GM10248 (cell line): Measurements from ENCODE around the gene SSU72.
"Not testable (repeated sequence)": the region's sequence is repeated elsewhere in the genome, so short reads cannot be mapped to it uniquely, and the experiment has no call there.

Source experiments
- CTCF ChIA-PET: fragments of 300-600 bp; sonication (Branson Sonifier 250); formaldehyde crosslinking; extraction: SDS; loops from one replicate; lab custom pipeline; 2021; ENCODE audit warnings: antibody characterized with exemption; lab: Yijun Ruan, JAX
- POLR2A ChIA-PET: fragments of 350-650 bp; sonication (Branson Sonifier 250); formaldehyde crosslinking; extraction: SDS; loops from one replicate; lab custom pipeline; 2020; ENCODE audit warnings: antibody characterized with exemption; lab: Yijun Ruan, JAX
- DNase-seq: peaks from one replicate; pipeline ENCODE4 v3.0.0; 2012; ENCODE audit errors: extremely low spot score
- CTCF ChIP-seq: IDR thresholded peaks from 2 replicates; pipeline ENCODE4 v1.5.1; 2012; ENCODE audit warnings: mild to moderate bottlenecking, low read depth; ENCODE audit errors: extremely low read depth, missing control alignments, control extremely low read depth

SSU72 gene

DNA sequence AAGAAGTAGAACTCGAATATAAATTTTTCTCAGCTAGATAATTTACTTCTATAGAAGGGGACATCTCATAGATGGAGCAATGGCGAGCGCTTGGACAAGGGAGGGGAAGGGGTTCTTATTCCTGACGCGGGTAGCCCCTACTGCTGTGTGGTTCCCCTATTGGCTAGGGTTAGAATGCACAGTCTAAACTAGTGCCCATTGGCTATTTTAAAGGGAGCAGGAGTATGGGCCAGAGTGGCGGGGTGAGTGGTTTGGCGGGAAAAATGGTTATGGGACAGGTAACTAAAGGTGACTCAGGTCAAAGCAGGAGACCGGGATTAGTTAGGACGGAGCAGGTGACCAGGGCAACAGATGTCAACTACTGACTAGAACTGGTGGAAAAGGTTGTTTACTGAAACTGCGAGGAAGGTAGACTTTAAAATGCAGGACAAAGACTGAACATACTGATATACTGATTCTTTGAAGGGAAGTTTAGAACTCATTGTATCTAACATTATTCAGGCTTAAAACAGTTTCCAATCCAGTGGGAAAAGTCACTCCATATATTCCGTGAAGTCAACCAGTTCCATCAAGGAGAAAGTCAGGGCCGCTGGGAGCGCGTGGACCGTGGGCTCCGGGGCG lies 63.6 kb downstream of the SSU72 start:
- ChIA-PET POLR2A (no interaction called here), CTCF (interaction anchor here (0.8 kb wide), 1 partner anchor 73 kb away, joined by 3 read pairs; no protein-coding TSS in a partner anchor)
- no peak for DNase-seq
- no peak for TF ChIP-seq CTCF

GRCh38 chr1:1509465-1509850 lies 65.2 kb downstream of the SSU72 start:
- POLR2A ChIA-PET, result not testable (repeated sequence)

DNA sequence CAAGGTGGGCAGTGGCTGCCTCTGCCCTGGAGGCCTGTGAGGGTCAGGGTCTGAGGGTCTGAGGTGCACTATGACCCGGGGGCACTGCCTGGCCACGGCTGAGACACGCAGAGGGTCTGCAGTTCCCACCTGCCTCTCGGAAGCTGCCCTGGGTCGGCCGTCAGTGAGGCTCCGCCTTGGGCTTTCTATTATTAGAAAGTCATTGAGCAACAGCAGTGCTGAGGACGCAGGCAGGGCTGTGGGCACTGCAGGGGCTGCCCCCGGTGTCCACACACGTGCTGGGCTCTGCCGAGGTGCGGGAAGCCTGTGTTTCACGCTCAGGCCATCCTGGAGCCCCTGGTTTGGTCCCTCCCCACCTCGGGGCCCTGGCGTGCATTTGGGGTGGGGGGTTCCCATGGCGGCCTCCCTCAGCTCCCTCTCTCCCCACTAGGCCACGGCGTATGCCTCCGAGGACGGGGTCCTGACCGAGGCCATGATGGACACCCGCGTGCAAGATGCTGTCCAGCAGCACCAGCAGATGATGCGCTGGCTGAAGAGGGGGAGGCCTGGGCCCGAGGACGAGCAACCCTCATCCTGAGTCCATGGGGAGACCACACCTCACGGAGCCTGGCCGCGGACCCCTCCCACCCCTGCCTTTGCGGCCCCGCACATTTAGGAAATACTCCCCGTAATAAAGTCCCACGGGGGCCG lies 65.7 kb downstream of the SSU72 start:
- CTCF ChIA-PET, DNase-seq, POLR2A ChIA-PET: not testable (repeated sequence)

More at GRCh38 chr1:1509465-1509850, 65.2 kb downstream of the SSU72 start:
- CTCF ChIA-PET, DNase-seq: not testable (repeated sequence)

DNA sequence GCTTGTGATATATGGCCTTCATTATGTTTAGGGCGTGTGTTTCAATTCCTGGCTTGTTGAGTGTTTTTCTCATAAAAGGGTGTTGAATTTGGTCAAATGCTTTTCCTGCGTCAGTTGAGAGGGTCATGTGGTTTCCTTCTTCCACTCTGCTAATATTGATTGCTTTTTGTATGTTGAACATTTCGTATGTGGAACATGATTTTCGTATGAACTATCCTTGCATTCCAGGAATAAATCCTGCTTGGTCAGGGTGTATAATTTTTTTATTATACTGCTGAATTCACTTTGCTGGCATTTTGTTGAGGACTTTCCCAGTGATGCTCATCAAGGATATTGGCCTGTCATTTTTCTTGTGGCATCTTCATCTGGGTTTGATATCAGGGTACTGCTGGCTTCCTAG lies 67.4 kb downstream of the SSU72 start:
- no peak for DNase-seq
- CTCF ChIA-PET, result no interaction called here
- POLR2A ChIA-PET, result no interaction called here
- no peak for TF ChIP-seq CTCF

- POLR2A ChIA-PET, result not testable (repeated sequence)
Observed at GRCh38 chr1:1505801-1506200, 68.9 kb downstream of the SSU72 start.

DNA sequence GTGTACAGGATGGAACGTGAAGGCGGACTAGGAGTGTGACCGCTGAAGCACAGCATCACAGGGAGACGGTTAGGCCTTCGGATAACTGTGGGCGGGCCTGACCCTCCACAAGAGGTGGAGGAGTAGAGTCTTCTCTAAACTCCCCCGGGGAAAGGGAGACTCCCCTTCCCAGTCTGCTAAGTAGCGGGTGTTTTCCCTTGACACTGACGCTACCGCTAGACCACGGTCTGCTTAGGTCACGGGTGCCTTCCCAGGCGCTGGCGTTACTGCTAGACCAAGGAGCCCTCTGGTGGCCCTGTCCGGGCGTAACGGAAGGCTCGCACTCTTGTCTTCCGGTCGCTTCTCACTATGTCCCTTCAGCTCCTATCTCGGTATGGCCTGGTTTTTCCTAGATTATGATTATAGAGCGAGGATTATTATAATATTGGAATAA lies 69.3 kb downstream of the SSU72 start:
- not testable (repeated sequence) for DNase-seq
- CTCF ChIA-PET, result interaction anchor here (0.6 to 2.7 kb wide), 13 partner anchors 10 to 147 kb away, joined by 3 to 13 read pairs (median 5); partner anchors contain the start of gene CCNL2

More at GRCh38 chr1:1505801-1506200, 68.9 kb downstream of the SSU72 start:
- DNase-seq, result not testable (repeated sequence)
- CTCF ChIA-PET, result interaction anchor here (0.6 to 2.7 kb wide), 10 partner anchors 15 to 134 kb away, joined by 3 to 13 read pairs (median 5); partner anchors contain the start of gene CCNL2

DNA sequence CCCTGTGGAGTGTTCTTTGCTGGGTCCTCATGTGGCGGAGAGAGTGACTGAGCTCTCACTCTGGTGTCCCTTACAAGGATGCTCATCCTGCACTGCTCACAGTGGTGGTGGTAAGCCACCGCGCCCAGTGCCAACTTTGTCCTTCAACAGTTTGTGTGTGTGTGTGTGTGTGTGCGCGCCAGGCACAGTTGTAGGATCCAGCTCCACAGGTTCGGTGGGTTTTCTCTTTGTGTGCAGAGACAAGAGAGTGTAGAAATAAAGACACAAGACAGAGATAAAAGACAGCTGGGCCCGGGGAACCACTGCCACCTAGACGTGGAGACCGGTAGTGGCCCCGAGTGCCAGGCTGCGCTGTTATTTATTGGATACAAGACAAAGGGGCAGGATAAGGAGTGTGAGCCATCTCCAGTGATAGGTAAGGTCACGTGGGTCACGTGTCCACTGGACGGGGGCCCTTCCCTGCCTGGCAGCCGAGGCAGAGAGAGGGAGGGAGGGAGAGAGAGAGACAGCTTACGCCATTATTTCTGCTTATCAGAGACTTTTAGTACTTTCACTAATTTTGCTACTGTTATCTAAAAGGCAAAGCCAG lies 69.8 kb downstream of the SSU72 start:
- POLR2A ChIA-PET, result not testable (repeated sequence)
- CTCF ChIA-PET, result interaction anchor here (0.8 to 2.7 kb wide), 16 partner anchors 10 to 147 kb away, joined by 3 to 13 read pairs (median 5); partner anchors contain the start of gene CCNL2
- TF ChIP-seq CTCF, result peak; percentile 61
- DNase-seq, result peak; percentile 39

More for the DNA sequence above, 69.3 kb downstream of the SSU72 start:
- TF ChIP-seq CTCF, result peak; percentile 15
- POLR2A ChIA-PET, result not testable (repeated sequence)

GRCh38 chr1:1495461-1495975 lies 79.1 kb downstream of the SSU72 start:
- POLR2A ChIA-PET, DNase-seq, CTCF ChIA-PET: not testable (repeated sequence)

DNA sequence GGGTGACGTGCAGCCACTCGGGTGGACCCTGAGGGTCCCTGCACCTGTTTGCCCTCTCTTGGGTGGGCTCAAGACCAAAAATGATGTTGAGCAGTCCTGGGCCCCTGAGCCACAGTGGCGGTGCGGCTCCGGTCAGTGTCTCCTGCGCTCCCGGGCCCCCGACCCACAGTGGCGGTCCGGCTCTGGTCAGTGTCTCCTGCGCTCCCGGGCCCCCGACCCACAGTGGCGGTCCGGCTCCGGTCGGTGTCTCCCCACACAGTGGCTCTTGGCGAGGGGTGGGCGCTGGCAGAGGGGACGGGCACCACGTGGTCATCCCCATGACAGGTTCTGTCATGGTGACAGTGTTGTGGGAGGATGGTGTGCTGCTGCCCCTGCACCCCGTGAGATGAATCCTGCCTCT lies 80.4 kb downstream of the SSU72 start:
- DNase-seq, POLR2A ChIA-PET: not testable (repeated sequence)
- CTCF ChIA-PET, result interaction anchor here (1.4 kb wide), 1 partner anchor 10 kb away, joined by 3 read pairs; no protein-coding TSS in a partner anchor
